Spleen (tissue), 7 donors: ENCODE measurements around the gene TLK2.

Experiments
- CTCF ChIP-seq, 11 experiments: fragments of 200-600 bp in 7 of 11; fragments of 450-650 bp in 4 of 11; sonication (generic) in 4 of 11; IDR thresholded peaks in 8 of 11; conservative IDR thresholded peaks in 3 of 11; 1 replicate in 7 of 11; 2 replicates in 4 of 11; pipeline versions ENCODE4 v1.4.0 to v1.8.0; 2016 to 2021; ENCODE audit warnings: antibody characterized with exemption in 11 of 11, inconsistent platforms in 4 of 11, mild to moderate bottlenecking in 1 of 11
- POLR2A ChIP-seq, 3 donors: fragments of 450-650 bp; IDR thresholded peaks; one replicate each; pipeline ENCODE4 v1.5.1; 2017; ENCODE audit warnings: antibody characterized with exemption in 3 of 3, mild to moderate bottlenecking in 1 of 3
- POLR2AphosphoS5 ChIP-seq, 3 donors: sonication (generic); formaldehyde crosslinking; IDR thresholded peaks; one replicate each; pipeline ENCODE4 v1.5.1; 2017; ENCODE audit warnings: antibody characterized with exemption in 3 of 3
- donor health status: DM: no; HTN: no; CAD: no; lungs with moderate emphysema.
- donor health status: DM: no; HTN: no; CAD: no.
- donor health status: DM: no; HTN: no; CAD: no.

- no peak for TF ChIP-seq POLR2AphosphoS5 (IDR thresholded peaks at IDR 0.05)
- no peak for TF ChIP-seq CTCF (IDR thresholded peaks at IDR 0.05 in 8 of 11, conservative IDR thresholded peaks at IDR 0.05 in 3 of 11)
- TF ChIP-seq POLR2A (IDR thresholded peaks at IDR 0.05) = no peak
Observed at GRCh38 chr17:62580947-62581346, 102.3 kb downstream of the TLK2 start.
